Urinary bladder (tissue), 4 donors: ENCODE data around the gene OR6C70. TPM values are rescaled to one million over a fixed set of nuclear protein-coding genes. Genes with fewer than 3 reads are reported as not detected.
"Not testable (repeated sequence)": the region's sequence is repeated elsewhere in the genome, so short reads cannot be mapped to it uniquely, and the experiment has no call there.

Source experiments
- DNase-seq: peaks from one replicate; pipeline ENCODE4 v3.0.0-alpha.2; 2015; ENCODE audit errors: extremely low spot score
- H3K27ac ChIP-seq: one replicate; pipeline ENCODE4 v1.5.1; 2013; ENCODE audit warnings: low read depth, mild to moderate bottlenecking, moderate library complexity
- H3K36me3 ChIP-seq: one replicate; pipeline ENCODE4 v1.6.1; 2013; ENCODE audit warnings: mild to moderate bottlenecking, moderate library complexity; ENCODE audit not compliant: insufficient read depth
- H3K4me1 ChIP-seq: one replicate; pipeline ENCODE4 v1.6.1; 2013; ENCODE audit warnings: mild to moderate bottlenecking, moderate library complexity; ENCODE audit not compliant: insufficient read depth
- H3K4me3 ChIP-seq: one replicate; pipeline ENCODE4 v1.5.1; 2013; ENCODE audit warnings: low read depth, low read length
- WGBS: extraction: QIAGEN DNeasy Blood & Tissue Kit; methylation state at CpG from one replicate; pipeline ENCODE4 v1.1.7; 2013; 5-methylcytosine and 5-hydroxymethylcytosine counted together
- polyA plus RNA-seq: library from polyadenylated mRNA; stranded (reverse); fragments of 200-250 nt; gene quantifications from one replicate; pipeline ENCODE4 v1.2.3, GENCODE V29; 2013
- total RNA-seq: library from RNA; depleted of rRNA; stranded (reverse); fragments of >200 nt; gene quantifications from one replicate; pipeline ENCODE4 v1.2.3, GENCODE V29; 2014
- donor health status: healthy with polysubstance abuse.
- donor health status: healthy.

The OR6C70 gene
- total RNA-seq (not detected), polyA plus RNA-seq (not detected)

DNA sequence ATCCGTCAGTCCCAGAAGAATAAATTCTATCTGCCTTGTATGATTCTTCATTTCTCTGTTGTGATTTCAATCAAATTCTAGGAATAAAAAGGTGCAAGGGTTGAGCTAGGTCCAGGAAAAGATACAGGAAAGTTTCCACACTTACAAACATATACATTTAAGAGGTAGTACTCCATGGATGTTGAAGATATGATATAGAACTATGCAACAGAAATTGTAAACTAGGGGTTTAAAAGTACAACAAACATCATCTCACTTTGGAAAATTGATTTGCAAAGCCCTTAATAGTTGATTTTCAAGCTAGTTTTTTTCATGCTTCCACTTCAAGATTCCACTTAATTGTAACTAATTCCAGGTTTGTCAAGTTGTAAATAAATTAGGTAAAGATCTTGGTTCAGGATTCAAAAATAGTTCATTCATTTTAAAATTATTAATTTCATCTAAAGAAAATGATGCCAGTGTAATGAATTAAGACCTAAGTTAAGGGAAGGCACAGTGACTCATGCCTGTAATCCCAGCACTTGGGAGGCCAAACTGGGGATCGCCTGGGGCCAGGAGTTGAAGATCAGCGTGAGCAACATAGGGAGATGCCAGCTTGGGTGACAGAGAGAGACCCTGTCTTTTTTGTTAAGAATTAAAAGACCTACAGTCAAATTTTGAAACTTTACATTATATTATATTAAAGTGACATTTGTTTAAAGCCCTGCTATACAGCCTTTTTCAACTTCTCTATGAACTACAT lies at the start of gene OR6C70:
Gene OR6C70 (minus strand): TSS at position 51 of the 742 bp plus-strand sequence. CDS start 0 bp downstream, at position 51.
- no peak for DNase-seq
- Histone ChIP-seq H3K4me3 (no peak within 1 kb of the TSS), H3K36me3 (no peaks in the 10 kb centered on the region), H3K4me1 (no peaks in the 10 kb centered on the region), H3K27ac (no peak within 1 kb of the TSS)
- WGBS: 80% methylated on average over 3 of the region's 3 CpGs

GRCh38 chr12:55516391-55516790 lies 46.5 kb upstream of the OR6C70 start:
- DNase-seq: no peak
- Histone ChIP-seq H3K27ac (no peak overlapping the region), H3K4me3 (no peak overlapping the region), H3K4me1 (no peaks in the 10 kb centered on the region), H3K36me3 (no peaks in the 10 kb centered on the region)

- H3K36me3 ChIP-seq: no peaks in the 10 kb centered on the region
- no peak for DNase-seq
- WGBS: 67% methylated on average over 1 of the region's 1 CpG
- no peak overlapping the region for H3K27ac ChIP-seq
- no peak overlapping the region for H3K4me3 ChIP-seq
- H3K4me1 ChIP-seq: no peaks in the 10 kb centered on the region
Measured at GRCh38 chr12:55515696-55516095, 45.8 kb upstream of the OR6C70 start.

GRCh38 chr12:55501601-55502000 lies 31.7 kb upstream of the OR6C70 start:
- H3K4me3 ChIP-seq: no peak overlapping the region
- no peak for DNase-seq
- H3K36me3 ChIP-seq: no peaks in the 10 kb centered on the region
- 28% methylated on average over 2 of the region's 2 CpGs for whole genome bisulfite sequencing
- H3K27ac ChIP-seq: no peak overlapping the region
- no peaks in the 10 kb centered on the region for H3K4me1 ChIP-seq

GRCh38 chr12:55499810-55500252 lies 29.9 kb upstream of the OR6C70 start:
- WGBS: 7% methylated on average over 2 of the region's 2 CpGs
- DNase-seq: no peak
- Histone ChIP-seq H3K4me1 (no peaks in the 10 kb centered on the region), H3K36me3 (no peaks in the 10 kb centered on the region), H3K4me3 (no peak overlapping the region), H3K27ac (no peak overlapping the region)

GRCh38 chr12:55499231-55499630 lies 29.3 kb upstream of the OR6C70 start:
- 85% methylated on average over 4 of the region's 4 CpGs for WGBS
- Histone ChIP-seq H3K36me3 (no peaks in the 10 kb centered on the region), H3K4me3 (no peak overlapping the region), H3K27ac (no peak overlapping the region), H3K4me1 (no peaks in the 10 kb centered on the region)
- DNase-seq: no peak

- Histone ChIP-seq H3K4me3 (no peak overlapping the region), H3K27ac (no peak overlapping the region), H3K4me1 (no peaks in the 10 kb centered on the region), H3K36me3 (no peaks in the 10 kb centered on the region)
- no peak for DNase-seq
- 62% methylated on average over 5 of the region's 5 CpGs for WGBS
Measured at GRCh38 chr12:55495490-55495889, 25.6 kb upstream of the OR6C70 start.

GRCh38 chr12:55492078-55492477 lies 22.1 kb upstream of the OR6C70 start, which contains the start of gene OR6C68:
TSS of gene OR6C68 (plus strand) at chr12:55492378. CDS start at chr12:55492378, 0 bp downstream.
- 48% methylated on average over 2 of the region's 2 CpGs for WGBS
- Histone ChIP-seq H3K4me3 (no peak within 1 kb of the TSS), H3K36me3 (no peaks in the 10 kb centered on the region), H3K4me1 (no peaks in the 10 kb centered on the region), H3K27ac (no peak within 1 kb of the TSS)
- no peak for DNase-seq

DNA sequence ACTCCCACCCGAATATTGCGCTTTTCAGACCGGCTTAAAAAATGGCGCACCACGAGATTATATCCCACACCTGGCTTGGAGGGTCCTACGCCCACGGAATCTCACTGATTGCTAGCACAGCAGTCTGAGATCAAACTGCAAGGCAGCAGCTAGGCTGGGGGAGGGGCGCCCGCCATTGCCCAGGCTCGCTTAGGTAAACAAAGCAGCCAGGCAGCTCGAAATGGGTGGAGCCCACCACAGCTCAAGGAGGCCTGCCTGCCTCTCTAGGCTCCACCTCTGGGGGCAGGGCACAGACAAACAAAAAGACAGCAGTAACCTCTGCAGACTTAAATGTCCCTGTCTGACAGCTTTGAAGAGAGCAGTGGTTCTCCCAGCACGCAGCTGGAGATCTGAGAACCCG lies 14.3 kb upstream of the OR6C70 start:
- H3K27ac ChIP-seq, DNase-seq, H3K36me3 ChIP-seq, H3K4me1 ChIP-seq, H3K4me3 ChIP-seq: not testable (repeated sequence)
- 79% methylated on average over 11 of the region's 13 CpGs for WGBS

DNA sequence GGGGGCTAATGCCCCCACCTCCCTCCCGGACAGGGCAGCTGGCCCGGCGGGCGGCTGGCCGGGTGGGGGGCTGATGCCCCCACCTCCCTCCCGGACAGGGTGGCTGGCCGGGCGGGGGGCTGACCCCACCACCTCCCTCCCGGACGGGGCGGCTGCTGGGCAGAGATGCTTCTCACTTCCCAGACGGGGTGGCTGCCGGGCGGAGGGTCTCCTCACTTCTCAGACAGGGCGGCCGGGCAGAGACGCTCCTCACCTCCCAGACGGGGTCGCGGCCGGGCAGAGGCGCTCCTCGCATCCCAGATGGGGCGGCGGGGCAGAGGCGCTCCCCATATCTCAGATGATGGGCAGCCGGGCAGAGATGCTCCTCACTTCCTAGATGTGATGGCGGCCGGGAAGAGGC lies 9.2 kb upstream of the OR6C70 start:
- WGBS: 91% methylated on average over 29 of the region's 29 CpGs

GRCh38 chr12:55472264-55472663 lies 2.3 kb upstream of the OR6C70 start:
- WGBS: 71% methylated on average over 1 of the region's 1 CpG
- DNase-seq: no peak
- no peaks in the 10 kb centered on the region for H3K36me3 ChIP-seq
- no peaks in the 10 kb centered on the region for H3K4me1 ChIP-seq
- H3K4me3 ChIP-seq: no peak overlapping the region
- no peak overlapping the region for H3K27ac ChIP-seq

More for the DNA sequence above, 9.2 kb upstream of the OR6C70 start:
- H3K4me3 ChIP-seq, H3K4me1 ChIP-seq, H3K27ac ChIP-seq, DNase-seq, H3K36me3 ChIP-seq: not testable (repeated sequence)

- Histone ChIP-seq H3K4me3 (no peak overlapping the region), H3K27ac (no peak overlapping the region), H3K4me1 (no peaks in the 10 kb centered on the region), H3K36me3 (no peaks in the 10 kb centered on the region)
- 39% methylated on average over 2 of the region's 2 CpGs for WGBS
- no peak for DNase-seq
Measured at GRCh38 chr12:55469291-55469690, 647 bp downstream of the OR6C70 start.

DNA sequence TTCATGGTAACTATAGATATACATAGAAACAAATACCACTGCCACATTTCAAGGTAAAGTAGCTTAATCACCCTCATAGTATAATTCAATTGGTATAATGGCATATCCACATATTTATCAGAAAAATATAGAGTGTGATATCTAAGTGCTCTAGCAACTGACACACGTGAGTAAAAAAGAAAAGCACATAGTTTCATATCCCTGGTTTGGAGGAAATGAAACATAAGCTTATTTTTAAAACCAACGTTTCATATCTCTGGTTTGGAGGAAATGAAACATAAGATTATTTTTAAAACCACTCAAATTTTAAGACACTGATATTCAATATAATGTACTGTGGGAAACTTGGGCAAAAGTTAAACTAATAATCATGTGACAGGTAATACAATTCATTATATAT lies 2.1 kb downstream of the OR6C70 start:
- H3K4me3 ChIP-seq: no peak overlapping the region
- H3K27ac ChIP-seq: no peak overlapping the region
- no peaks in the 10 kb centered on the region for H3K4me1 ChIP-seq
- no peak for DNase-seq
- no peaks in the 10 kb centered on the region for H3K36me3 ChIP-seq
- 21% methylated on average over 2 of the region's 2 CpGs for WGBS

DNA sequence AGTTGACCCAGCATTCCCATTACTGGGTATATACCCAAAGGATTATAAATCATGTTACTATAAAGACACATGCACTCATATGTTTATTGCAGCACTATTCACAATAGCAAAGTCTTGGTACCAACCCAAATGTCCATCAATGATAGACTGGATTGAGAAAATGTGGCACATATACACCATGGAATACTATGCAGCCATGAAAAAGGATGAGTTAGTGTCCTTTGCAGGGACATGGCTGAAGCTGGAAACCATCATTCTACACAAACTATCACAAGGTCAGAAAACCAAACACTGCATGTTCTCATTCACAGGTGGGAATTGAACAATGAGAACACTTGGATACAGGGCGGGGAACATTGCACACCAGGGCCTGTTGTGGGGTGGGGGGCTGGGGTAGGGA lies 5.0 kb downstream of the OR6C70 start:
- DNase-seq, H3K36me3 ChIP-seq, H3K27ac ChIP-seq, H3K4me3 ChIP-seq, H3K4me1 ChIP-seq: not testable (repeated sequence)
- 88% methylated on average over 1 of the region's 1 CpG for WGBS
